HG02885 (cell line): ENCODE measurements around the gene DUSP5.
A peak's percentile ranks its signal among the peaks of the same experiment; 100 is the strongest.

Experiments
- ATAC-seq: cut with Tn5 transposase; IDR thresholded peaks from one replicate; pipeline ENCODE4 v1.9.1; 2021; ENCODE audit warnings: mild to moderate bottlenecking; ENCODE audit not compliant: unreplicated experiment, poor library complexity

Gene DUSP5

GRCh38 chr10:110498982-110499795, 1.5 kb downstream of the DUSP5 start:
- ATAC-seq: no peak

GRCh38 chr10:110499796-110500514, 2.2 kb downstream of the DUSP5 start:
- ATAC-seq: no peak

- no peak for ATAC-seq
Measured at GRCh38 chr10:110500515-110500905, 2.8 kb downstream of the DUSP5 start.

GRCh38 chr10:110501142-110501937, 3.6 kb downstream of the DUSP5 start:
- ATAC-seq: peak; percentile 15

- no peak for ATAC-seq
Measured at GRCh38 chr10:110502072-110502845, 4.6 kb downstream of the DUSP5 start.

- peak; percentile 50 for ATAC-seq
Measured at GRCh38 chr10:110502851-110503301, 5.2 kb downstream of the DUSP5 start.

GRCh38 chr10:110503528-110504110, 5.9 kb downstream of the DUSP5 start:
- no peak for ATAC-seq

GRCh38 chr10:110504111-110504735, 6.5 kb downstream of the DUSP5 start:
- ATAC-seq: peak; percentile 83

GRCh38 chr10:110505130-110505770, 7.5 kb downstream of the DUSP5 start:
- no peak for ATAC-seq

- no peak for ATAC-seq
Measured at GRCh38 chr10:110506448-110506847, 8.7 kb downstream of the DUSP5 start.

GRCh38 chr10:110507346-110507745, 9.6 kb downstream of the DUSP5 start:
- no peak for ATAC-seq

- no peak for ATAC-seq
Measured at GRCh38 chr10:110508159-110508788, 10.6 kb downstream of the DUSP5 start.

- no peak for ATAC-seq
Measured at GRCh38 chr10:110508806-110509544, 11.3 kb downstream of the DUSP5 start.

- ATAC-seq: no peak
Measured at GRCh38 chr10:110509560-110509959, 11.9 kb downstream of the DUSP5 start.

- ATAC-seq: no peak
Measured at GRCh38 chr10:110510086-110510485, 12.4 kb downstream of the DUSP5 start.

- no peak for ATAC-seq
Measured at GRCh38 chr10:110510730-110511129, 13.0 kb downstream of the DUSP5 start.

- ATAC-seq: no peak
Measured at GRCh38 chr10:110511734-110512449, 14.2 kb downstream of the DUSP5 start.
